DMS153 treated with DMSO at 0.1 percent for 48 hours (cell line): ENCODE results near the gene SYNPO.

ENCODE experiments used
- DNase-seq: peaks from one replicate; lab custom pipeline; 2025; ENCODE audit not compliant: unreplicated experiment; lab: John Stamatoyannopoulos, UW

SYNPO gene, protein sequence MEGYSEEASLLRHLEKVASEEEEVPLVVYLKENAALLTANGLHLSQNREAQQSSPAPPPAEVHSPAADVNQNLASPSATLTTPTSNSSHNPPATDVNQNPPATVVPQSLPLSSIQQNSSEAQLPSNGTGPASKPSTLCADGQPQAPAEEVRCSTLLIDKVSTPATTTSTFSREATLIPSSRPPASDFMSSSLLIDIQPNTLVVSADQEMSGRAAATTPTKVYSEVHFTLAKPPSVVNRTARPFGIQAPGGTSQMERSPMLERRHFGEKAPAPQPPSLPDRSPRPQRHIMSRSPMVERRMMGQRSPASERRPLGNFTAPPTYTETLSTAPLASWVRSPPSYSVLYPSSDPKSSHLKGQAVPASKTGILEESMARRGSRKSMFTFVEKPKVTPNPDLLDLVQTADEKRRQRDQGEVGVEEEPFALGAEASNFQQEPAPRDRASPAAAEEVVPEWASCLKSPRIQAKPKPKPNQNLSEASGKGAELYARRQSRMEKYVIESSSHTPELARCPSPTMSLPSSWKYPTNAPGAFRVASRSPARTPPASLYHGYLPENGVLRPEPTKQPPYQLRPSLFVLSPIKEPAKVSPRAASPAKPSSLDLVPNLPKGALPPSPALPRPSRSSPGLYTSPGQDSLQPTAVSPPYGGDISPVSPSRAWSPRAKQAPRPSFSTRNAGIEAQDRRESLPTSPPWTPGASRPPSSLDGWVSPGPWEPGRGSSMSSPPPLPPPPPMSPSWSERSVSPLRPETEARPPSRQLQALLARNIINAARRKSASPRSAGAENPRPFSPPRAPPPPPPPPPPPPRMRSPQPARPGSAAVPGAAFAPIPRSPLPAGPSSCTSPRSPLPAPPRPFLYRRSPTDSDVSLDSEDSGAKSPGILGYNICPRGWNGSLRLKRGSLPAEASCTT

DNA sequence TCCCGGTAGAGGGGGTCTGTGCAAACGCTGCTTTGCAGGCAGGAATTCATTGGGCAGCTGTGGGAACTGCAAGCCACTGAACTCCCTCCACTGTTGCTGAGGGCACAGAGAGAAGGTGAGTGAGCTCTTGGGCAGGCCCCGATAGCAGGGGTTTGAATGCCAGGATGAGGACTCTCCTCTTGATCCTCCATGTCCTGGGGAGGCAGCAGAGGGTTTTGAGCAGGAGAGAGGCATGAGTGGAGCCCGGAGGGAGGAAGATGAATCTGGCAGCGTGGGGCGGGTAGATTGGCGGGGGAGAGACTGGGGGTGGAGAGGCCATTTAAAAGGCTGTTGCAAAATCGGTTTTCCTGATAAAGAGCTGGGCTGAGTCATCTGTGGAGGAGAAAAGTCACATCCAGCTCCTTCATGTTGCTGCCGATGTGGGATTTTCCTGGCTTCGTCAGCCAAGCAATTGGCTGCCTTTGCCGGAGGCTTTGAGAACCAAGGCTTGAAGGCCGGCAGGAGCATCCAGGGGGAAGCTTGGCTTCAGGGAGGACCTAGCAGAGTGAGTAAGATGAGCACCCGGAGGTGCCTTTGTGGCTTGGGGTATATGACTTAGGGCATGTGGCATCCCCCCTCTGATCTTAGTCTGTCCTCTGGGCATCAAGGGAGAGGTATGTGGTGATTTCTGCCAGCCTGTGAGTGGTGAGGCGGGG is at the start of gene SYNPO:
TSS of gene SYNPO (plus strand) at position 350 of the 695 bp plus-strand sequence. CDS start 7,616 bp downstream, outside the sequence.
- DNase-seq, result no peak

DNA sequence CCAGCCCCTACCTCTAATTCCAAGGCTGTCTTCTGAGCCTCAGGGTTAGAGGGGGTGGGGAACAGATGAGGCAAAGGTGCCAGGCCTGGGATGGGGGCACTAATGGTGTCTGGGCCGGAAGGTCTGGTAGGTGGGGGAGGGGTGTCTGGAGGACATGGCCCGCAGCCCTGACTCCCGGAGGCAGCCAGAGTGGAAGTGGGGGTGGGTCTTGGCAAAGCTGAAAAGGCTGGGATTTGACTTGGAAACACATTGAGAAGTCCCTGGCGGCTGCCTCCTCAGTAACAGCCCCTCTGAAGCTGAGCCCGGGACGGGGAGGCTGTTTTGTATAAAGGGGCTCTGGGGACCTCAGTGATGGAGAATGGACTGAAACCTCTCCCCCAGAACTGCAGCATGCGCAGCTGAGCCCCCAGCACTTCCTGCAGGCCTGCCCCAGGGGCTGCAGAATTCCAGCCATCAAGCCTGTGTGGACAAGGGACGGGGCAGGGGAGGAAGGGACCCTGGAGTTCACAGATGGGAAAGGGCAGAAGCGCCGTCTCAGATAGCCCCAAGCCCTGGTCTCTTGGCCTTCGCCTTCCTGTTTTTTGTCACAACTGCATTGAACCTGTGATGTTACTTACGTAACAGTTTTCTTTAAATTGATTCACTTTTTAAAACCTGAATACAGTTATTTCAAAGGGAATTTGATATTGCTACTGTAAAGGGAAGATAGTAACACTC is 49.3 kb upstream of the SYNPO start:
- no peak for DNase-seq

DNA sequence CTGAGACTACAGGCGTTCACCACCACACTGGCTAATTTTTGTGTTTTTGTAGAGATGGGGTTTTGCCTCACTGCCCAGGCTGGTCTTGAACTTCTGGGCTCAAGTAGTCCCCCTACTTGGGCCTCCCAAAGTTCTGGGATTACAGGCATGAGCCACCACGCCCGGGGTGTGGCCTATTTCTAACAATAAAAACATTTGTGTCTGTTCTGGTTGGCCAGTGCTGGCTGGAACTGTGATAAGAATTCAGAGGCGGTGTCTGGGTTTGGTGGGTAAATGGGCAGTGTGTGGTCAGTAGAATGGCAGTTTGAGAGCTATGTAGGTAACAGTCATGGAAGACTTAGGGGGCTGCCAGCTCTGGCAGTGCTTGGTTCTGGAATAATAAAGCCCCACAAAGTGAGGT is 46.9 kb upstream of the SYNPO start:
- DNase-seq, result no peak

DNA sequence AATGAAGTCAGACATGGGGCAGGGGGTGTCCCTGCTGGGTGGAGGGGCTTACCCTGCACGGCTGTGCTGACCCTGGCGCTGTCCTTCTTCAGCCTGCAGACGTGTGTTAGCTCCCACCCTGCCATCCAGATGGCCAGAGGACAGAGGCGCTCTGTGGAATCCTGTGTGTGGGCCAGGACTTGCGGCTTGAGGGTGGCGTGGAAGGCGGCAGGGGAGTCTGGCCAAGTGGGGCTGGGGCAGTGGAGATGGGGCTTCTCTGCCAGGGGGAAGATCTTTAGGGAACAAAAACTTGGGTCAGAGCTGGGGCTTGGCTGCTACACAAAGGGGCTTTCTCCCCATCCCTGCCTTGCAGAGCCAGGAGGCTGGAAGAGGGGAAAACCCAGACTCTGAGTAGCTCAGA is 46.5 kb upstream of the SYNPO start:
- DNase-seq, result no peak

DNA sequence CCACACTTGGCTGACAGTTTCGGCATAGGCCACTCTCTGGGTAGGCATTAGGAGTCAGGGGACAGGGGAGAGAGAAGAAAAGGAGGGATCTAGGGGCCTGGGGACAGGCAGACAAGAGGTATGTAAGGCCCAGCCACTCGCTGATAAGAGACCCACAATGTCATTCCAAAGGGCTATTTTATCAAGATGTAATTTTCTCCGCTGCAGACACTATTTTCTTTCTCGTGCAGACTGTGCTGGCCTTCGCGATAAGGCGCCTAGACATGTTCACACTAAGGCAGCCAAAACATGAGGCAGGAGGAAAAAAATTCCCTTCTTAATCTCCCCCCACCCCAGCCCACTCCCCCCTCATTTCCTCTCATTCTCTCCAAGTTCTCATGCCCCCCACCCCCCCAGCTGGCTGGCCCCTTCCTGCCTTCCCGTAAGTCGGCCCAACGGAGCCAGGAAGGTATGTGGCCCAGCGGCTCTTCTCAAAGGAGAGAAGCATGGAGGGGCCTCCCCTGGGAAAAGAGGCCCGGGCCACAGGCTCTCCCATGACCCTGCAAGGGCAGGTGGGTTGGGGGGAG is 44.9 kb upstream of the SYNPO start:
- no peak for DNase-seq

DNA sequence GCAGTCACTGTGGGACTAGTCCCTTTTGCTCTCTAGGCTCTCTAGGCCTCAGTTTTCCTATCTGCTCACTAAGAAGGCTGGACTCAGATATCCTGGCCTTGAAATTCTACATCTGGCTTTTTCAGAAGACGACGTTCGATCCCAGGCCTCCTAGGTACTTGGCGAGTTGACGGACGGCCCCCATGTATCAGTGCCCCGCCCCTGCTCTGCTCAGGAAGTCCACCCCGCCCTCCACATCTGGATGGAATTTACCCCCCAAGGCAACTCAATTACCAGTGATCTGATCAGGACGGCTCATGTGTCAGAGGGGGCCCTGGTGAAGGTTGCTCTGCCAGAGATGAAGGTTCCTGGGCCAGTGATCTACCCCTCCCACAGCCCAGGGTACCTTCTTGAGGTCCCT is 44.1 kb upstream of the SYNPO start:
- DNase-seq, result no peak

DNA sequence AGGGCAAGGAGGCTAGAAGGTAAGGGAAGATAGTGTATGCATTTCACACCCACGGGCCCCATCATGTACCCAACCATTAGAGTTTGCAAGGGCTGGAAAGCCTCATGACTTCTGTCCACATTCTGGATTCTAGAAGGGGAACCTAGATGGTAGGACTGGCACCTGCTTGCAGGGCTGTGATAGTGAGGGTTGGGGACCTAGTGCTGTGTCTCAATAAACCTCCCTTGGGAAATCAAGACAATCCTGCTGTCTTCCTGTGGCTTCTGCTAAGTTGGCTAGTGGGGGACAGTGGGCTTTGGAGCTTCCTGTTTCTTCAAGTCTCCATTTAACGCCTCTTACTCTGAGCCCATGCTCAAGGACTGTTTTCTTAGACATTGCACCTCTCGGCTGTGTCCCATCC is 43.6 kb upstream of the SYNPO start:
- DNase-seq, result no peak

DNA sequence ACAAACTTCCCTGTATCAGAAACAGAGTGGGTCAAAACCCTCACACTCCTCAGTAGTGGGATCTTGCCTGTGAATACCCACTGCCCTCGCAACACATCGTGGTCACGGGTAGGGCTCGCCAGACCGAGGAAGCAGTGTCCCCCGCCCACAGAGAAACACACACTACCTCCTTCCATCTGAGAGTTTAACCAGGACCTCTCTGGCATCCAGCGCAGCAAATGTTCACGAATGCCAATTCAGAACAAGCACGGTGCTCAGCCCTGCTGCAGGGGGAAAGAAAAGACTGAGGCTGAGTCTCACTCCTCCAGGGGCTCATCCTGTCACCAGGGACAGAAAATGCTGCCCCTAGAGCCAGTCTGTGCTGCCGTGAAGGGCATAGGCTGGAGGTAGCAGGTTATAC is 42.5 kb upstream of the SYNPO start:
- no peak for DNase-seq

DNA sequence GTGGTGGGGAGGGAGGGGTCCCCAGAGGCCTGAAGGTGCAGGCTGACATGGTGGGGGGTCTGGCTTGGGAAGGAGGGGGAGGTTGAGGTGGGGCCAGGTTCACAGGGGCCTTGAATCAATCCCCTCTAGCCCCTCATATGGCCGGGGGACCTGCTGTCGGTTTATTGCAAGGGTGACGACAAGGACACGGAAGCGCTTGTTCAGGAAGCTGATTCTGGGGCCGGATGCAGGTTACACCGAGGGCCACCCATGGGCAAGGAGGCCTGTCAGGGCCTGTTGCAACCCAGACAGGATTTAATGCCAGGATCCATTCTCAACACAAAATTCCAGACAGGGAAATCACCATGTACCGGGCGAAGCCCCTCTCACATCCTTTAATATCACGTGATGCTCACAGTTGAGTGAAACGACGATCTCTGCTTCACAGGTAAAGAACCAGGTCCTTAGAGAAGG is 41.6 kb upstream of the SYNPO start:
- no peak for DNase-seq

DNA sequence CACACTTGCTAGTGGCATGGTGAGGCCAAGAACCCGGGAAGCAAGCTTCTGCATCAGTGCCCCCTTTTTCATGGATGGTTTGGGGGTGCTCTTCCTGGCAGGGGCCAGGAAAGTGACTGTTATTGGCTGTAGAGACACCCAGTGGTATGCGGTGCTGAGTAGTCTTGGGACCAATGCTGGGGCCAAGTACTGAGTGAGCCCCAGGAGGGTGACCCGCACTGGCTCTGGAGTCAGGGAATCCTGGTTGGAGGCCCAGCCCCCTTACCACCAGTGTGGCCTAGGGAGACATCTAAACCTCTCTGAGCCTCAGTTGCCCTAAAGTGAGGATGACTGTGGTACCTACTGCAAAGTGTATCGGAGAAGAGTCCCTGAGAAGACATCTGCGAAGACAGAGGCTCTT is 41.2 kb upstream of the SYNPO start:
- DNase-seq, result no peak

DNA sequence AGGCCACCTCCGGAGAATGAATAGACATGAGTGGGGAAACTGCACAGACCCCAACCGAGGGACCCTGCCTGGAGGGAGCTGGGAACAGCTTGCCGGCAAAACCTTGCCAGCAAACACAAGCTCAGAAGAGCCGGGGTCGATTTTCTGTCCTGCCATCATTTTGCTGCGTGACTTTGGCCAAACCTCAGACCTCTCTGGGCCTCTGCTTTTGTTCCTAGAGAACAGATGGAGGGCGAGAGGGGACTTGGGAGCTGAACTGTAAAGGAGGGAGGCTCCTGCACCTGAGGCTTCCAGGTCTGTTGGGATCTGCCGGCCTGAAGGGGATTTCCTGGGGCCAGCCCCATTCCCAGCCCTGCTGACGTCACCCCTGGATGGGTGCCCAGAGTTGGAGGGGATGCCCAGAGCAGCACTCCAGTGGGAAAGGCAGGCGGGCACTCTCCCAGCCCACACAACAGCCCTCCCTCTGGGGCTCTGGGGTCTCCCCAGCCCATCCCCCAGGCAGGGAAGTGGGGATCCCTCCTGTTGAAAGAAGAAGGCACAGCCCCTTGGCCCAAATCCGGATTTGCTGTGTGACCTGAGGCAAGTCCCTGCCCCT is 40.4 kb upstream of the SYNPO start:
- no peak for DNase-seq

DNA sequence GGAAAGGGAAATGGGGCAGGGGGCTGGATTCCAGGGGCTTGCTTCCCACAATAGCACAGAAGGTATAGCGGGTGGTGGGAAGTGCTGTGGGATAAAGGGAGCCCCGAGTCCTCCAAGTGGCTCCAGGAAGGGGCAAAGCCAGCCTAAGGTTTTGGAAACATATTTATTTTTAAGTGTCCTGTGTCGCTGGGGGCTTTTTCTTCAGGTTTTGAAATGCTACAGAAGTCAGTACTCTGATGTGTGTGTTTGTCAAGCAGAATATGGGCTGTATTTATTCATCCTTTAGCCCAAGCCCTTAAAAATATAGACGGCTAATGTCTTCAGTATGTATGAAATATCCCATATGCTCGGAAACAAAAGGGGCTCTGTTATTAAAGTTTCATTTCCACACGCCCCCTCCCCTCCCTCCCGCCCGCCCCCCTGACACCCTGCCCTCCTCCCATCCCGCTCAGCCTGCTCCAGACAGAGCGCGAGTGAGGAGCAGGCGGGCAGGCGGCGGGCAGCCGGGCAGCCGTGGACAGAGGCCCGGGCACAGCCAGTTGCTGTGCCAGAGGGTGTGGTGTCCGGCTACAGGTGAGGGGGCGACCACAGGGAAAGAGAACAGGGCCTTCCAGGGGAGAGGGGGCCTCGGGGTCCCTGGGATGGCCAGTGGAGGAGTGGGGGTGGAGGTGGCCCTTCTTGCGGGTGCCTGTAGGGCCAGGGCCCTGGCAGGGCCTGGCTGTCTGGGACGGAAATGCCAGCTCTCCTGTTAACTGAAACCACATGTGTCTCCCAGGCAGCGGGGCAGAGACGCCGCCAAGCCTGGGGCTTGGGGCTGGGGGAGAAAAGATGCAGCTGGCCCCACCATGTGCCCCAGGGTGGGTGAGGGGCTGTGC is 39.6 kb upstream of the SYNPO start:
- DNase-seq, result no peak

DNA sequence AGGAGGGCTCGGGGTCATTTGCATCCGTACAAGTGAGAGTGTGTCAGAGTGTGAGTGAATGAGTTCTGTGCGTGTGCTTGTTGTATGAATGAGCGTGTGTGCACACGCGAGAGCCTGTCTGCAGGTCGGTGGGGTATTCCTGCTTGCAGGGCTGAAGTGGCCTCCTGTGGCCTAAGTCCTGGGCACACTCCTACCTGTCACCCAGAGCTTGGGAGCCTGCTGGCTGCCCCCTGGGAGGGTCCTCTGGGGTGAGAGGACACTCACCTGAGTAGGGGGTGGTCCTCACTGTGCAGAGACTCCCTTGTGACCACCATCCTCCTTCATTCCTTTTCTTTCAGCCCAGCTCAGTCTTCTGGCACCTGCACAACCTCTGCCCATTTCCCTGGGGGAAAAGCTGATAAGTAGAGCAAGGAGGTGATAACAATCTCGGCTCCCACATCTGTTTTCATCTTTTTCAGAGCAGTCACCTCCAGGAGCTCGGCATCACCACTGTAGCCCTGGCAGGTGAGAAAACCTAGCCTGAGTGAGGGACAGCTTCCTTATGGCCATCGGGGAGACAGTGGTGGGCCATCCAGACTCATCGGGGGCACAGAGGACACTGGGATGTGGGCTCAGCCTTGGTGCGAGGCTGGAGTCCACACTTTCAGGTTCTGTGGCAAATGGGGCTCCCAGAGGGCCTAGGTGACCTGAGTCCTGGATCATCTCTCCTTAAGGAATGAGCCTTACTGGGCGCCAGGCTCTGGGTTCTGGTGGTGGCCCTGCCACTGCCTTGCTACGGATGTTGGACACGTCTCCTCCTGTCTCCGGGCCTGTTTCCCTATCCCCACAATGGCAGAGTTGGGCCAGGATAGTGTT is 38.7 kb upstream of the SYNPO start:
- no peak for DNase-seq

DNA sequence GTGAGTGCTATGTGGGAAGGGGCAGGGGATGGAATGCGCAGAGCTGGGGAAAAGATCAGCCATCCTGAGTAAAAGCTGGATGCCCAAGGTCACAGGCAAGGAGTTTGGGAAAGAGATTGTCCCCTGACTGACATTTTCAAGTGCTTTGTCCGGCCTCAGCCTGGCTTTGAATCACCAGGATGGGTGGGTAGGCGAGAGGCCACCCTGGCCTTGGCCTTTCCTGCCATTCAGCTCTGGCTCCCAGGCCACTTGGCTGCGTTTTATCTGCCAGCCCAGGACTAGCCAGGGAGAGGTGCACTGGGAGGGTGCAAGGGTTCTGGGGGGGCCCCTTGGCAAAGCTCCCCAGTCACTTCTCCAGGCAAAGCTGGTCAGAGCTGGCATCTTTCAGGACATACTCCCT is 37.4 kb upstream of the SYNPO start:
- DNase-seq, result no peak

DNA sequence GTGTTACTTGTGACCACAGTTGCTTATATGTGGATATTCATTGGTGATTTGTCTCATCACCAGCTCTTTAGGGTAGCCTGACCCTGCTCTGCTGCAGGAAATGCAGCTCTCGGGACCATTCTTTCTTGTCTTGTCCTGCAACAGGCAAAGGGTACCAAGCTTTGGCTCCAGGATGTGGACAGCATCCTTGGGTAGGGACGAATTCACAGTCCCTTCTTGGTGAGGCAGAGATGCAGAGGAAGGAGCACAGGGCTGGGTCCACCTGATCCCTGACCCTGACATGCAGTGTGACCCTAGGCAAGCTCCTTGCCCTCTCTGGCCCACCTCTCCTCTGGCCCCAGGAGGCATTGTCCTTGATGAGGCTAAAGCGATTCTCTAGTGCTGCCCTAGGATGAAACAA is 37.0 kb upstream of the SYNPO start:
- no peak for DNase-seq

DNA sequence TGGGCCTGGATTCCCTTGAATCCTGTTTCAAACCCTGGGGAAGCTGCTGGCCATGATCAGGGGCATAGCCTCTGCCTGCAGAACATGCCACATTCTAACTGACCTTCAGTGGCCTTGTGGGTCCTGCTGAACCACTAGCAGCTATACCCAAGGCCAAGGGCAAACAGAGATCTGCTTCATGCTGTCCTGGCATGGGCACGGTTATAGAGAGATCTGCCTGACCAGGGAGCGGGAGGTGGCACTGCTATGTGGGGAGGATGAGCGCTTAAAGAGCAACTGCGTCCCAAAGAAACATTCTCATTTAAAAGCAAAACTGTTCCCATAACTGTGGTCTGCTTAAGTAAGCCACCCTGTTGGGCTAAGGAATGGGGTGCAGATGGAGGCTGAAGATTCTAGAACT is 36.5 kb upstream of the SYNPO start:
- DNase-seq, result no peak

DNA sequence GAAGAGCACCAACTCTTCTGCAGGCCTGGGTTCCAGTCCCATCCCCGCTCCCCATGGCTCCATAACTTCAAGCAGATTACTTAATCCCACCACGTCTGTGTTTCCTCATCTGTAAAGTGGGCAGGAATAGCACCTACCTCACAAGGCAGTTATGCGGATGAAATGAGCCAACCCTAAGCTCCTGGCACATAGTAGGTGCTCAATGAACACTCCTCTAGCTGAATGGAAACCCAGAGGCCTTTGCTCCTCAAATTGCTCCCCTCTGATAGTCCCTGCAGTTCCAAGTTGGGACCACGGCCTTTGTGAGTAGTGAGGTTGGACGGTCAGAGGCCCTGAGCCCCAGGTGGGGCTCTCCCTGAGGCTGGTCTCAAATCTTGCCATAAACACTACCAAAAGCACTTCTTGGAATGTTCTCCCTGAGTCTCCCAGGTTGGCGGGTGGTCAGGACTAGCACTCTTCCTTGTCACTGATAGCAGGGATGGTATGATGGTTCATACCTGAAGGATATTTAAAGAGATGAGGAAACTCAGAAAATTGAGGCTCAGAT is 35.5 kb upstream of the SYNPO start:
- no peak for DNase-seq

DNA sequence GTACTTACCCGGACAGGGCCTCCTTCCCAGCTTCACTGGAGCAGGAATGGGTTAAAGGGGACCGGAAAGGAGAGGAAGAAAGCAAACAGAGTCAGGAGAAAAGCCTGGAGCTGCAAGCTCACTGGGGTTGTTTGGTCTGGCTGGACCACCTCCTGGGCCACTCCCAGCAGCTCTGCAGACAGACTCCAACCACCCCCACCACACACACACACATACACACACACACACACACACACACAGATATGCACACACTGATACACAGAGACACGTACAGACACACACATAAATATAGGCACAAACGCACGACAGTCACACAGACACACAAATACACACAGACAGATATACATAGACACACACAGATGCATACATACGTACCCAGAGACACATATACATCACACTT is 34.9 kb upstream of the SYNPO start:
- no peak for DNase-seq
